ENCODE measurements around the gene SRPK2.

SRPK2 gene

DNA sequence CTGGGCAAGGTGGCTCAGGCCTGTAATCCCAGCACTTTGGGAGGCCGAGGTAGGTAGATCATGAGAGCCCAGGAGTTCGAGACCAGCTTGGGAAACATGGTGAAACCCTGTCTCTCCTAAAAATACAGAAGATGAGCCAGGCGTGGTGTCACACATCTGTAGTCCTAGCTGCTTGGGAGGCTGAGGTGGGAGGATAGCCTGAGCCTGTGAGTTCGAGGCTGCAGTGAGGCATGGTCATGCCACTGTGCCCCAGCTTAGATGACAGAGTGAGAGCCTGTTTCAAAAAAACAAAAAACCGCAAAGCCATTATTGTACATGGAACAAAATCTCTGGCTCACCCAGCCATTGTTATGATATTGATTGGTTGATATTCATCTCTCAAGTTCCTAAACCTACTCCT is 321.0 kb downstream of the SRPK2 start:
- TF ChIP-seq, protein P1, sequence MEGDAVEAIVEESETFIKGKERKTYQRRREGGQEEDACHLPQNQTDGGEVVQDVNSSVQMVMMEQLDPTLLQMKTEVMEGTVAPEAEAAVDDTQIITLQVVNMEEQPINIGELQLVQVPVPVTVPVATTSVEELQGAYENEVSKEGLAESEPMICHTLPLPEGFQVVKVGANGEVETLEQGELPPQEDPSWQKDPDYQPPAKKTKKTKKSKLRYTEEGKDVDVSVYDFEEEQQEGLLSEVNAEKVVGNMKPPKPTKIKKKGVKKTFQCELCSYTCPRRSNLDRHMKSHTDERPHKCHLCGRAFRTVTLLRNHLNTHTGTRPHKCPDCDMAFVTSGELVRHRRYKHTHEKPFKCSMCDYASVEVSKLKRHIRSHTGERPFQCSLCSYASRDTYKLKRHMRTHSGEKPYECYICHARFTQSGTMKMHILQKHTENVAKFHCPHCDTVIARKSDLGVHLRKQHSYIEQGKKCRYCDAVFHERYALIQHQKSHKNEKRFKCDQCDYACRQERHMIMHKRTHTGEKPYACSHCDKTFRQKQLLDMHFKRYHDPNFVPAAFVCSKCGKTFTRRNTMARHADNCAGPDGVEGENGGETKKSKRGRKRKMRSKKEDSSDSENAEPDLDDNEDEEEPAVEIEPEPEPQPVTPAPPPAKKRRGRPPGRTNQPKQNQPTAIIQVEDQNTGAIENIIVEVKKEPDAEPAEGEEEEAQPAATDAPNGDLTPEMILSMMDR (IDR thresholded peaks at IDR 0.05; ENCODE audit: low read depth, low read length, missing control alignments), result no peak
- H3K4me3 ChIP-seq (replicated peaks; ENCODE audit: low read depth, low read length), result no peak overlapping the region
- no peak for DNase-seq (ENCODE audit: extremely low read depth, low read depth)

Measured in HFF-Myc (cell line).